AG04449 (cell line): ENCODE measurements around the gene CCDC186.

Experiments
- CTCF ChIA-PET: fragments of 350-600 bp; formaldehyde crosslinking; extraction: SDS; loops from one replicate; lab custom pipeline; 2021; ENCODE audit warnings: antibody characterized with exemption; lab: Yijun Ruan, JAX
- POLR2A ChIA-PET: fragments of 400-600, 350-600 bp; formaldehyde crosslinking; extraction: SDS; loops from one replicate; lab custom pipeline; 2020; ENCODE audit warnings: antibody characterized with exemption, inconsistent platforms; lab: Yijun Ruan, JAX
- DNase-seq: peaks from one replicate; pipeline ENCODE4 v3.0.0-alpha.2; 2010; ENCODE audit warnings: low read depth, low spot score
- H3K4me3 ChIP-seq: 2 replicates; pipeline ENCODE4 v1.5.1; 2011; ENCODE audit warnings: low read depth, mild to moderate bottlenecking, control low read depth, low read length
- TF ChIP-seq, protein P1 (sequence below): IDR thresholded peaks from one replicate; pipeline ENCODE4 v1.5.1; 2011; ENCODE audit warnings: mild to moderate bottlenecking, moderate library complexity, low read length, control low read depth, inconsistent platforms; ENCODE audit not compliant: insufficient read depth; ENCODE audit errors: missing control alignments

Gene CCDC186

DNA sequence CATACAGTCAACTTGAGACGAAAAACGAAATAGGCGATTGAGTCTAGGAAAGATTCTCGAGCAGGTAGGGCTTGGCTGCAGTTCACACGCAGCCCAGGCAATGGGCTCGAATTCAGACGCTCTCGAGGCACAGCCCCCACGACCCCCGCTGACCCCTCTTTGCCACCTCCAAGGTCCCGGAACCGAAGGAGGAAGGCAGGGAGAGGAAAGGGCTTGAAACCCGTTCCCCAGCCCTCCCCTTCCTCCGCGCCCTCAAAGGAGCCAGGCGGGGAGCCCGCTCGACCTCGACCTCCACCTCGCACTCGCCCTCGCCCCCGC lies 441 bp downstream of the CCDC186 start:
- ChIA-PET CTCF (interaction anchor here (1.2 kb wide), 1 partner anchor 706 kb away, joined by 3 read pairs; no protein-coding TSS in a partner anchor), POLR2A (no interaction called here)
- no peak for DNase-seq

DNA sequence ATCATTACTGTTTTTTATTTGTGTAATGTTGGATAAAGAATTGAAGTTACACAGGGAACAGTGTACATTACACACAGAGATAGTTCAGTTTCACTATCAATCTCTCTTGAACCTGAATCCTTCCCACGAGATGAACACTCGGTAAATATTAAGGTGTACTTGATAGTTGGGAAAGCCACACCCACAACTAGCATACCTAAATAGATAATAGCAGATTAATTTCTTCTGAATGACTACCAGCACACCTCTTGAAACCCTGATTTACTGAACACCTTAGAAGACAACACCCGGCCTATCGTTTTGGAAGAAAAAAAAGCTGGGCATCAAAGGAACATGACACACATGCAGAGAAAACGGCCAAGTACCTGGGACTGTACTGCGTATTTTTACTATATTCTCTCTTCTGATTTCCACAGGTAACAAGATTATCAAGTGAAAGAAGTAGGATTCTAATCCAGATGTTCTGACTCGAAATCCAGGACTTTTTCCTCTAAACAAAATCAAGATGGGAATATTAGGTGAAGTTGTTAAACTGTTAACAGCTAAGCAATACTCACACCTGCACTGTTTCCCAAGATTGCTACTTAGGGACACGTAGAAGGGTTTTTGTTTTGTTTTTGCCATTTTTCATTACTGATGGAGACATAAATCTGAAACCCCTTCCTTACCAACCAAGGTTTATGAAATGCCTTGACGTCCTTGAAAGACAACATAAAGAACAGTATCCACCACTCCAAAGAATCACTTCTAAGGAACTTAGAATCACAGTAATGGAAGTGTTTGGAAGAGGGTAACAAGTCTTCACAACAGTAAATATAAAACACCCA lies 1.0 kb downstream of the CCDC186 start:
- no peak for DNase-seq
- TF ChIP-seq, protein P1, sequence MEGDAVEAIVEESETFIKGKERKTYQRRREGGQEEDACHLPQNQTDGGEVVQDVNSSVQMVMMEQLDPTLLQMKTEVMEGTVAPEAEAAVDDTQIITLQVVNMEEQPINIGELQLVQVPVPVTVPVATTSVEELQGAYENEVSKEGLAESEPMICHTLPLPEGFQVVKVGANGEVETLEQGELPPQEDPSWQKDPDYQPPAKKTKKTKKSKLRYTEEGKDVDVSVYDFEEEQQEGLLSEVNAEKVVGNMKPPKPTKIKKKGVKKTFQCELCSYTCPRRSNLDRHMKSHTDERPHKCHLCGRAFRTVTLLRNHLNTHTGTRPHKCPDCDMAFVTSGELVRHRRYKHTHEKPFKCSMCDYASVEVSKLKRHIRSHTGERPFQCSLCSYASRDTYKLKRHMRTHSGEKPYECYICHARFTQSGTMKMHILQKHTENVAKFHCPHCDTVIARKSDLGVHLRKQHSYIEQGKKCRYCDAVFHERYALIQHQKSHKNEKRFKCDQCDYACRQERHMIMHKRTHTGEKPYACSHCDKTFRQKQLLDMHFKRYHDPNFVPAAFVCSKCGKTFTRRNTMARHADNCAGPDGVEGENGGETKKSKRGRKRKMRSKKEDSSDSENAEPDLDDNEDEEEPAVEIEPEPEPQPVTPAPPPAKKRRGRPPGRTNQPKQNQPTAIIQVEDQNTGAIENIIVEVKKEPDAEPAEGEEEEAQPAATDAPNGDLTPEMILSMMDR, result no peak
- peak overlapping the region; percentile 98 for H3K4me3 ChIP-seq
- ChIA-PET POLR2A (no interaction called here), CTCF (interaction anchor here (1.1 to 1.4 kb wide), 2 partner anchors 10 to 131 kb away, joined by 3 to 6 read pairs; no protein-coding TSS in a partner anchor)

More for the DNA sequence above, 441 bp downstream of the CCDC186 start:
- TF ChIP-seq, protein P1, result no peak
- H3K4me3 ChIP-seq, result peak overlapping the region; percentile 98

DNA sequence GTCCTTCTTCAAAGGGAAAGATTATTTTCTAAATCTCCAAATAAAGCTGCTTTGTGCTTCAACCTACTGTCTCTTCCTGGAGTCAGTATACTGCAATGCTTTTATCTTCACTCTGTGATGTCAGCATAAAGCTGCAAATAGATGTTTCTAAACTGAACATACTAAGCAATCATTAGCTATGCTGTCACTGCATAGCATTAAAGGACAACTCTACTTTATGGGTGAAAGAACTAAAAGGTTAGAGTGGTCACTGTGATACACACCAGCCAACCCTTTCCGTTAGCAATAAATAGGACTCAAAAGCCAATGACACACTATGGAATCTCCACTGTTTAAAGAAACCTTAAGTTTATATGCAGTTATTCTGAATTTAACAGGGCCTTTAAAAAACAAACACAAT lies 1.8 kb downstream of the CCDC186 start:
- TF ChIP-seq, protein P1, result no peak
- peak overlapping the region; percentile 13 for H3K4me3 ChIP-seq
- ChIA-PET POLR2A (no interaction called here), CTCF (interaction anchor here (1.1 to 1.4 kb wide), 2 partner anchors 9 to 132 kb away, joined by 3 to 6 read pairs; no protein-coding TSS in a partner anchor)
- DNase-seq, result no peak

DNA sequence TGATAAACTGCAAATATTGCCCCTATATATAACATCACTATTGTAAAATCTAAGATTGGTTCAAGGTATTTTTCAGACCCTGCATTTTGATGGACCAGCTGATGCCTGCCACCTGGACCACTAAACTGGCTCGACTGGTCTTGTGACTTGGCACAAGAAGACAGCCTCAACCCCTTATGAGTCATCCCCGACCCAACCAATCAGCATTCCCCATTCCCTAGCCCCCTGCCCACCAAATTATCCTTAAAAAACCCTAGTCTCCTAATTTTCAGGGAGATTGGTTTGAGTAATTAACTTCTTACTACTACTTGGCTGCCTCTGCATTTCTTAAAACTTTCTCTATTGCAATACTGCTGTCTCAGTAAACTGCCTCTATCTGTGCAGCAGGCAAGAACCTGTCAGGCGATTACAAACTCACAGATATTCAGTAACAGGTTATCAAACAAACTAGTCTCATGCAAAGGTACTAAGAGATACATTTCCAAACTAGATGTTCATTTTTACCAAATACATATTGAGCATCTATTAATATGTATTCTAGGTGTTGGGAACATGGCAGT lies 5.5 kb downstream of the CCDC186 start:
- CTCF ChIA-PET, result no interaction called here
- POLR2A ChIA-PET, result no interaction called here
- no peak overlapping the region for H3K4me3 ChIP-seq

DNA sequence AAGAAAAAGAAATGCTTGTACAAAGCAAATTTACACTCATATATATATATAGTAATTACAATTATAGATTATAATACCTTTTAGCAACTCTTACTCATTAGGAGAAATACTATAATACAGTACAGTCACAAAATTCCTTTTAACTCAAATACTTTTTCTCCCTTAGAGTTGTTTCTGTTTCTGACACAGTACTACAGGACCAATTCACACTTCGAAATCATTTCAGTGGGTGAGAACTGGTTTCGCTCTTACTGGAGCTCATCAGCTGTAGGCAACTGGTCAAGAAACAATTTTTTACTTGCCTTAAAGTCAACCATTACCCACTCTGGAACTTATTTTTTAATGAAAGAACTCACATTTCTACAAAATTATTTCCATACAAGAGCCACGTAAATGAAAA lies 6.0 kb downstream of the CCDC186 start:
- POLR2A ChIA-PET, result no interaction called here
- TF ChIP-seq, protein P1, result no peak
- H3K4me3 ChIP-seq, result no peak overlapping the region
- no peak for DNase-seq
- CTCF ChIA-PET, result no interaction called here

More for the DNA sequence above, 5.5 kb downstream of the CCDC186 start:
- TF ChIP-seq, protein P1, result no peak
- no peak for DNase-seq

DNA sequence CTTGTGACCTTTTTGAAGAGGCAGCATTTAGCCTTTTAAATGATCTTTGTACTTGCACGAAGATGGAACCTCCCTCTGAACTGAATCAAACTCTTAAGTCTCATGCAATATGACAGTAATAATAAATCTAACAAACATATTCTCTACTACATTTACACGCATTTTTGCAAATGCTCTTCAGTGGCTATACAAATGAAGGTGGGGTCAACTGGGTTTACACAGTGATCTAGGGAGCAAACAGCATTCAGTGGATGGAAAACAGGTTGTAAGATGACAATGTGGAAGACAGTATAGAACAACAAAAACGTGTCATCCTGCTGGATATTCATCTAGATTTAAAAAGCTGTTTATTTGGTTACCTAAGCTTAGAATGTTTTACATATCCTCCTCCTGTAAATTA lies 7.5 kb downstream of the CCDC186 start:
- CTCF ChIA-PET, result interaction anchor here (0.7 kb wide), 1 partner anchor 367 kb away, joined by 3 read pairs; no protein-coding TSS in a partner anchor
- no peak for DNase-seq
- TF ChIP-seq, protein P1, result no peak
- POLR2A ChIA-PET, result no interaction called here
- no peak overlapping the region for H3K4me3 ChIP-seq
